ENCODE measurements around the gene ZNF527.

GRCh38 chr19:37342753-37343152 lies 28.1 kb upstream of the ZNF527 start:
- TF ChIP-seq CTCF (IDR thresholded peaks at IDR 0.05; ENCODE audit: low read depth, low read length) (no peak), POLR2A (IDR thresholded peaks at IDR 0.05; ENCODE audit: extremely low read depth, insufficient read length) (no peak), MAX (IDR thresholded peaks at IDR 0.05; ENCODE audit: low read depth, low read length) (no peak)
